ENCODE measurements around the gene PHACTR1.

The PHACTR1 gene

GRCh38 chr6:12848964-12849808, 132.6 kb downstream of the PHACTR1 start:
- TF ChIP-seq PAX5 (IDR thresholded peaks at IDR 0.05; ENCODE audit: insufficient read depth, low read length, severe bottlenecking) (no peak), POLR2AphosphoS5 (IDR thresholded peaks at IDR 0.05; ENCODE audit: low read depth, low read length) (no peak), POU2F2 (IDR thresholded peaks at IDR 0.05; ENCODE audit: low read depth, low read length) (no peak), SPI1 (IDR thresholded peaks at IDR 0.05; ENCODE audit: low read depth, low read length) (no peak), TAF1 (IDR thresholded peaks at IDR 0.05; ENCODE audit: low read depth, low read length) (no peak), POLR2A (IDR thresholded peaks at IDR 0.05; ENCODE audit: low read depth, low read length) (no peak)
- DNase-seq (ENCODE audit: insufficient read length, low spot score) (no peak), FAIRE-seq (no peak)

GRCh38 chr6:12849809-12850198, 133.2 kb downstream of the PHACTR1 start:
- TF ChIP-seq TAF1 (IDR thresholded peaks at IDR 0.05; ENCODE audit: low read depth, low read length) = no peak
- TF ChIP-seq POLR2AphosphoS5 (IDR thresholded peaks at IDR 0.05; ENCODE audit: low read depth, low read length) = no peak
- TF ChIP-seq POU2F2 (IDR thresholded peaks at IDR 0.05; ENCODE audit: low read depth, low read length) = no peak
- no peak for TF ChIP-seq POLR2A (IDR thresholded peaks at IDR 0.05; ENCODE audit: low read depth, low read length)
- TF ChIP-seq PAX5 (IDR thresholded peaks at IDR 0.05; ENCODE audit: insufficient read depth, low read length, severe bottlenecking) = no peak
- TF ChIP-seq SPI1 (IDR thresholded peaks at IDR 0.05; ENCODE audit: low read depth, low read length) = no peak
- DNase-seq (ENCODE audit: insufficient read length, low spot score) (no peak), FAIRE-seq (no peak)

GRCh38 chr6:12851123-12851695, 134.6 kb downstream of the PHACTR1 start:
- no peak for TF ChIP-seq POLR2A (IDR thresholded peaks at IDR 0.05; ENCODE audit: low read depth, low read length)
- TF ChIP-seq POLR2AphosphoS5 (IDR thresholded peaks at IDR 0.05; ENCODE audit: low read depth, low read length) = no peak
- TF ChIP-seq PAX5 (IDR thresholded peaks at IDR 0.05; ENCODE audit: insufficient read depth, low read length, severe bottlenecking) = no peak
- TF ChIP-seq TAF1 (IDR thresholded peaks at IDR 0.05; ENCODE audit: low read depth, low read length) = no peak
- TF ChIP-seq SPI1 (IDR thresholded peaks at IDR 0.05; ENCODE audit: low read depth, low read length) = no peak
- TF ChIP-seq POU2F2 (IDR thresholded peaks at IDR 0.05; ENCODE audit: low read depth, low read length) = no peak
- DNase-seq (ENCODE audit: insufficient read length, low spot score) (no peak), FAIRE-seq (no peak)

- FAIRE-seq = no peak
- TF ChIP-seq POU2F2 (IDR thresholded peaks at IDR 0.05; ENCODE audit: low read depth, low read length) (no peak), POLR2A (IDR thresholded peaks at IDR 0.05; ENCODE audit: low read depth, low read length) (no peak), SPI1 (IDR thresholded peaks at IDR 0.05; ENCODE audit: low read depth, low read length) (no peak), POLR2AphosphoS5 (IDR thresholded peaks at IDR 0.05; ENCODE audit: low read depth, low read length) (no peak), TAF1 (IDR thresholded peaks at IDR 0.05; ENCODE audit: low read depth, low read length) (no peak), PAX5 (IDR thresholded peaks at IDR 0.05; ENCODE audit: insufficient read depth, low read length, severe bottlenecking) (no peak)
- DNase-seq (ENCODE audit: insufficient read length, low spot score) = no peak
Measured at GRCh38 chr6:12861603-12862002, 145.0 kb downstream of the PHACTR1 start.

GRCh38 chr6:12865117-12865516, 148.6 kb downstream of the PHACTR1 start:
- DNase-seq (ENCODE audit: insufficient read length, low spot score) (no peak), FAIRE-seq (no peak)
- no peak for TF ChIP-seq TAF1 (IDR thresholded peaks at IDR 0.05; ENCODE audit: low read depth, low read length)
- no peak for TF ChIP-seq POU2F2 (IDR thresholded peaks at IDR 0.05; ENCODE audit: low read depth, low read length)
- TF ChIP-seq PAX5 (IDR thresholded peaks at IDR 0.05; ENCODE audit: insufficient read depth, low read length, severe bottlenecking) = no peak
- no peak for TF ChIP-seq SPI1 (IDR thresholded peaks at IDR 0.05; ENCODE audit: low read depth, low read length)
- TF ChIP-seq POLR2AphosphoS5 (IDR thresholded peaks at IDR 0.05; ENCODE audit: low read depth, low read length) = no peak
- no peak for TF ChIP-seq POLR2A (IDR thresholded peaks at IDR 0.05; ENCODE audit: low read depth, low read length)

- no peak for FAIRE-seq
- TF ChIP-seq PAX5 (IDR thresholded peaks at IDR 0.05; ENCODE audit: insufficient read depth, low read length, severe bottlenecking) = no peak
- no peak for TF ChIP-seq POLR2AphosphoS5 (IDR thresholded peaks at IDR 0.05; ENCODE audit: low read depth, low read length)
- TF ChIP-seq SPI1 (IDR thresholded peaks at IDR 0.05; ENCODE audit: low read depth, low read length) = no peak
- no peak for TF ChIP-seq POLR2A (IDR thresholded peaks at IDR 0.05; ENCODE audit: low read depth, low read length)
- no peak for TF ChIP-seq TAF1 (IDR thresholded peaks at IDR 0.05; ENCODE audit: low read depth, low read length)
- no peak for TF ChIP-seq POU2F2 (IDR thresholded peaks at IDR 0.05; ENCODE audit: low read depth, low read length)
- no peak for DNase-seq (ENCODE audit: insufficient read length, low spot score)
Measured at GRCh38 chr6:12865671-12866181, 149.2 kb downstream of the PHACTR1 start.

- FAIRE-seq = no peak
- no peak for TF ChIP-seq PAX5 (IDR thresholded peaks at IDR 0.05; ENCODE audit: insufficient read depth, low read length, severe bottlenecking)
- TF ChIP-seq TAF1 (IDR thresholded peaks at IDR 0.05; ENCODE audit: low read depth, low read length) = no peak
- DNase-seq (ENCODE audit: insufficient read length, low spot score) = no peak
Measured at GRCh38 chr6:12866422-12867029, 150.0 kb downstream of the PHACTR1 start.

- TF ChIP-seq POLR2A (IDR thresholded peaks at IDR 0.05; ENCODE audit: low read depth, low read length) (no peak), POLR2AphosphoS5 (IDR thresholded peaks at IDR 0.05; ENCODE audit: low read depth, low read length) (no peak), POU2F2 (IDR thresholded peaks at IDR 0.05; ENCODE audit: low read depth, low read length) (no peak), SPI1 (IDR thresholded peaks at IDR 0.05; ENCODE audit: low read depth, low read length) (no peak), PAX5 (IDR thresholded peaks at IDR 0.05; ENCODE audit: insufficient read depth, low read length, severe bottlenecking) (no peak), TAF1 (IDR thresholded peaks at IDR 0.05; ENCODE audit: low read depth, low read length) (no peak)
- FAIRE-seq = no peak
- no peak for DNase-seq (ENCODE audit: insufficient read length, low spot score)
Measured at GRCh38 chr6:12869816-12870432, 153.4 kb downstream of the PHACTR1 start.

- TF ChIP-seq SPI1 (IDR thresholded peaks at IDR 0.05; ENCODE audit: low read depth, low read length) (no peak), POLR2AphosphoS5 (IDR thresholded peaks at IDR 0.05; ENCODE audit: low read depth, low read length) (no peak), POU2F2 (IDR thresholded peaks at IDR 0.05; ENCODE audit: low read depth, low read length) (no peak), POLR2A (IDR thresholded peaks at IDR 0.05; ENCODE audit: low read depth, low read length) (no peak), TAF1 (IDR thresholded peaks at IDR 0.05; ENCODE audit: low read depth, low read length) (no peak), PAX5 (IDR thresholded peaks at IDR 0.05; ENCODE audit: insufficient read depth, low read length, severe bottlenecking) (no peak)
- no peak for DNase-seq (ENCODE audit: insufficient read length, low spot score)
- FAIRE-seq = no peak
Measured at GRCh38 chr6:12873691-12874090, 157.1 kb downstream of the PHACTR1 start.

All from GM12891 (cell line).